Measurements from ENCODE around the gene POLDIP2. TPM values are rescaled to one million over a fixed set of nuclear protein-coding genes. Genes with fewer than 3 reads are reported as not detected.
A peak's percentile ranks its signal among the peaks of the same experiment; 100 is the strongest.

POLDIP2 gene
- total RNA-seq, 1 donor from 2014 or later: 78.2 TPM

- TF ChIP-seq CTCF (conservative IDR thresholded peaks at IDR 0.05): no peak
- no peak overlapping the region for H3K27ac Mint-ChIP-seq (ENCODE audit: unreplicated experiment)
Measured at GRCh38 chr17:28368306-28368831, 11.0 kb upstream of the POLDIP2 start.

GRCh38 chr17:28367641-28368305 lies 10.4 kb upstream of the POLDIP2 start:
- no peak for DNase-seq (ENCODE audit: low read depth, low spot score)
- Mint-ChIP-seq H3K36me3 (ENCODE audit: low read depth) (no peaks in the 10 kb centered on the region), H3K27me3 (ENCODE audit: low read depth) (no peaks in the 10 kb centered on the region), H3K9me3 (no peaks in the 10 kb centered on the region), H3K27ac (ENCODE audit: unreplicated experiment) (no peak overlapping the region), H3K4me3 (peak overlapping the region; percentile 51), H3K4me1 (peaks cover 22% of the 10 kb centered on the region)
- TF ChIP-seq CTCF (conservative IDR thresholded peaks at IDR 0.05): no peak

More at GRCh38 chr17:28368306-28368831, 11.0 kb upstream of the POLDIP2 start:
- no peaks in the 10 kb centered on the region for H3K9me3 Mint-ChIP-seq
- DNase-seq (ENCODE audit: low read depth, low spot score): no peak
- no peaks in the 10 kb centered on the region for H3K36me3 Mint-ChIP-seq (ENCODE audit: low read depth)
- no peaks in the 10 kb centered on the region for H3K27me3 Mint-ChIP-seq (ENCODE audit: low read depth)
- peak overlapping the region; percentile 51 for H3K4me3 Mint-ChIP-seq
- peaks cover 28% of the 10 kb centered on the region for H3K4me1 Mint-ChIP-seq

- Mint-ChIP-seq H3K4me3 (peak overlapping the region; percentile 21), H3K4me1 (peaks cover 17% of the 10 kb centered on the region), H3K36me3 (ENCODE audit: low read depth) (no peaks in the 10 kb centered on the region), H3K27me3 (ENCODE audit: low read depth) (no peaks in the 10 kb centered on the region), H3K9me3 (no peaks in the 10 kb centered on the region), H3K27ac (ENCODE audit: unreplicated experiment) (no peak overlapping the region)
- no peak for DNase-seq (ENCODE audit: low read depth, low spot score)
- TF ChIP-seq CTCF (conservative IDR thresholded peaks at IDR 0.05): no peak
Measured at GRCh38 chr17:28366605-28367004, 9.3 kb upstream of the POLDIP2 start.

- Mint-ChIP-seq H3K27ac (ENCODE audit: unreplicated experiment) (no peak overlapping the region), H3K9me3 (no peaks in the 10 kb centered on the region)
Measured at GRCh38 chr17:28365487-28365886, 8.2 kb upstream of the POLDIP2 start.

GRCh38 chr17:28364665-28365363 lies 7.5 kb upstream of the POLDIP2 start, which contains the start of gene SEBOX:
TSS of gene SEBOX (minus strand) at chr17:28365199. CDS start at chr17:28365151, 48 bp downstream.
- Mint-ChIP-seq H3K4me1 (peaks cover 2% of the 10 kb centered on the region), H3K27ac (ENCODE audit: unreplicated experiment) (no peak within 1 kb of the TSS), H3K36me3 (ENCODE audit: low read depth) (no peaks in the 10 kb centered on the region), H3K27me3 (ENCODE audit: low read depth) (no peaks in the 10 kb centered on the region), H3K9me3 (no peaks in the 10 kb centered on the region), H3K4me3 (no peak within 1 kb of the TSS)
- TF ChIP-seq CTCF (conservative IDR thresholded peaks at IDR 0.05): no peak
- DNase-seq (ENCODE audit: low read depth, low spot score): no peak

More at GRCh38 chr17:28365487-28365886, 8.2 kb upstream of the POLDIP2 start:
- peaks cover 9% of the 10 kb centered on the region for H3K4me1 Mint-ChIP-seq
- no peak overlapping the region for H3K4me3 Mint-ChIP-seq
- DNase-seq (ENCODE audit: low read depth, low spot score): no peak
- no peaks in the 10 kb centered on the region for H3K36me3 Mint-ChIP-seq (ENCODE audit: low read depth)
- H3K27me3 Mint-ChIP-seq (ENCODE audit: low read depth): no peaks in the 10 kb centered on the region
- TF ChIP-seq CTCF (conservative IDR thresholded peaks at IDR 0.05): no peak
